ENCODE measurements around the gene PDE8B. TPM values are rescaled to one million over a fixed set of nuclear protein-coding genes. Genes with fewer than 3 reads are reported as not detected.

Gene PDE8B
- total RNA-seq, 1 donor from 2014 or later = 7.8 TPM

- Mint-ChIP-seq H3K27ac (ENCODE audit: unreplicated experiment) (no peak overlapping the region), H3K27me3 (ENCODE audit: unreplicated experiment) (no peaks in the 10 kb centered on the region), H3K4me1 (ENCODE audit: unreplicated experiment) (no peaks in the 10 kb centered on the region), H3K36me3 (ENCODE audit: low read depth, unreplicated experiment) (peaks cover 6% of the 10 kb centered on the region), H3K9me3 (ENCODE audit: unreplicated experiment) (no peaks in the 10 kb centered on the region), H3K4me3 (ENCODE audit: unreplicated experiment) (no peak overlapping the region)
- no peak for TF ChIP-seq CTCF (IDR thresholded peaks at IDR 0.05; ENCODE audit: unreplicated experiment)
- no peak for DNase-seq (ENCODE audit: low spot score)
Measured at GRCh38 chr5:77438071-77438470, 227.6 kb downstream of the PDE8B start.

GRCh38 chr5:77443670-77444069 is 233.2 kb downstream of the PDE8B start:
- DNase-seq (ENCODE audit: low spot score) = no peak
- H3K4me3 Mint-ChIP-seq (ENCODE audit: unreplicated experiment) = no peak overlapping the region
- H3K36me3 Mint-ChIP-seq (ENCODE audit: low read depth, unreplicated experiment) = peaks cover 21% of the 10 kb centered on the region
- H3K27me3 Mint-ChIP-seq (ENCODE audit: unreplicated experiment) = no peaks in the 10 kb centered on the region
- H3K9me3 Mint-ChIP-seq (ENCODE audit: unreplicated experiment) = peaks cover 4% of the 10 kb centered on the region
- no peak overlapping the region for H3K27ac Mint-ChIP-seq (ENCODE audit: unreplicated experiment)
- no peaks in the 10 kb centered on the region for H3K4me1 Mint-ChIP-seq (ENCODE audit: unreplicated experiment)
- no peak for TF ChIP-seq CTCF (IDR thresholded peaks at IDR 0.05; ENCODE audit: unreplicated experiment)

GRCh38 chr5:77444356-77444755 is 233.9 kb downstream of the PDE8B start:
- Mint-ChIP-seq H3K36me3 (ENCODE audit: low read depth, unreplicated experiment) (peaks cover 28% of the 10 kb centered on the region), H3K27ac (ENCODE audit: unreplicated experiment) (no peak overlapping the region), H3K4me3 (ENCODE audit: unreplicated experiment) (peak overlapping the region; percentile 54), H3K4me1 (ENCODE audit: unreplicated experiment) (no peaks in the 10 kb centered on the region), H3K9me3 (ENCODE audit: unreplicated experiment) (peaks cover 4% of the 10 kb centered on the region), H3K27me3 (ENCODE audit: unreplicated experiment) (no peaks in the 10 kb centered on the region)
- no peak for TF ChIP-seq CTCF (IDR thresholded peaks at IDR 0.05; ENCODE audit: unreplicated experiment)
- DNase-seq (ENCODE audit: low spot score) = no peak

- no peak for DNase-seq (ENCODE audit: low spot score)
- no peaks in the 10 kb centered on the region for H3K27me3 Mint-ChIP-seq (ENCODE audit: unreplicated experiment)
- H3K9me3 Mint-ChIP-seq (ENCODE audit: unreplicated experiment) = peaks cover 4% of the 10 kb centered on the region
- no peak overlapping the region for H3K4me3 Mint-ChIP-seq (ENCODE audit: unreplicated experiment)
- no peaks in the 10 kb centered on the region for H3K4me1 Mint-ChIP-seq (ENCODE audit: unreplicated experiment)
- TF ChIP-seq CTCF (IDR thresholded peaks at IDR 0.05; ENCODE audit: unreplicated experiment) = no peak
- H3K27ac Mint-ChIP-seq (ENCODE audit: unreplicated experiment) = no peak overlapping the region
- H3K36me3 Mint-ChIP-seq (ENCODE audit: low read depth, unreplicated experiment) = peaks cover 30% of the 10 kb centered on the region
Measured at GRCh38 chr5:77448831-77449230, 238.4 kb downstream of the PDE8B start.

- Mint-ChIP-seq H3K27ac (ENCODE audit: unreplicated experiment) (no peak overlapping the region), H3K9me3 (ENCODE audit: unreplicated experiment) (peaks cover 4% of the 10 kb centered on the region), H3K27me3 (ENCODE audit: unreplicated experiment) (no peaks in the 10 kb centered on the region), H3K4me3 (ENCODE audit: unreplicated experiment) (no peak overlapping the region), H3K36me3 (ENCODE audit: low read depth, unreplicated experiment) (peaks cover 30% of the 10 kb centered on the region), H3K4me1 (ENCODE audit: unreplicated experiment) (no peaks in the 10 kb centered on the region)
- no peak for DNase-seq (ENCODE audit: low spot score)
- no peak for TF ChIP-seq CTCF (IDR thresholded peaks at IDR 0.05; ENCODE audit: unreplicated experiment)
Measured at GRCh38 chr5:77449277-77449676, 238.8 kb downstream of the PDE8B start.

Data from endothelial cell (in vitro differentiated cells).